ENCODE results near the gene UNC45A.

UNC45A gene

GRCh38 chr15:90946941-90947576 lies 12.0 kb downstream of the UNC45A start:
- no peak for DNase-seq

- no peak for DNase-seq
Measured at GRCh38 chr15:90947577-90948357, 12.7 kb downstream of the UNC45A start.

GRCh38 chr15:90948506-90948905 lies 13.4 kb downstream of the UNC45A start:
- DNase-seq = no peak

GRCh38 chr15:90949979-90950675 lies 15.0 kb downstream of the UNC45A start:
- no peak for DNase-seq

- no peak for DNase-seq
Measured at GRCh38 chr15:90950676-90951075, 15.6 kb downstream of the UNC45A start.

- DNase-seq = no peak
Measured at GRCh38 chr15:90952901-90953677, 18.0 kb downstream of the UNC45A start.

- DNase-seq = no peak
Measured at GRCh38 chr15:90953947-90954711, 19.0 kb downstream of the UNC45A start.

GRCh38 chr15:90954712-90955623 lies 19.9 kb downstream of the UNC45A start, which contains the start of gene RCCD1:
Gene RCCD1, plus strand, starts transcription at chr15:90954884. Its CDS starts 1,851 bp downstream, at chr15:90956735.
- peak; percentile 91 for DNase-seq

GRCh38 chr15:90955624-90956273 lies 20.7 kb downstream of the UNC45A start:
- peak; percentile 26 for DNase-seq

GRCh38 chr15:90956274-90957030 lies 21.4 kb downstream of the UNC45A start:
- no peak for DNase-seq

- no peak for DNase-seq
Measured at GRCh38 chr15:90957031-90957790, 22.1 kb downstream of the UNC45A start.

- no peak for DNase-seq
Measured at GRCh38 chr15:90957791-90958190, 22.7 kb downstream of the UNC45A start.

GRCh38 chr15:90959028-90959595 lies 24.0 kb downstream of the UNC45A start:
- DNase-seq = no peak

GRCh38 chr15:90959894-90960293 lies 24.8 kb downstream of the UNC45A start:
- DNase-seq = no peak

GRCh38 chr15:90960298-90961091 lies 25.4 kb downstream of the UNC45A start:
- no peak for DNase-seq

- no peak for DNase-seq
Measured at GRCh38 chr15:90962021-90962420, 26.9 kb downstream of the UNC45A start.

GRCh38 chr15:90966262-90966661 lies 31.2 kb downstream of the UNC45A start:
- no peak for DNase-seq

- no peak for DNase-seq
Measured at GRCh38 chr15:90967206-90967605, 32.1 kb downstream of the UNC45A start.
